HCT116 (cell line): Measurements from ENCODE around the gene ARHGAP42. TPM values are rescaled to one million over a fixed set of nuclear protein-coding genes. Genes with fewer than 3 reads are reported as not detected.

Experiments
- ATAC-seq: fragments of 200-7000 bp; cut with Tn5 transposase; 2 replicates; pipeline ENCODE4 v1.9.1; 2020; ENCODE audit warnings: mild to moderate bottlenecking, moderate library complexity
- BruUV-seq: library from RNA; stranded (reverse); fragments of 400-500 nt; replicated peaks from 2 replicates; lab custom pipeline; 2021; lab: Mats Ljungman, UMichigan
- CTCF ChIA-PET: fragments of 300-600 bp; sonication (Branson Sonifier 250); formaldehyde crosslinking; loops from one replicate; lab custom pipeline; 2021; ENCODE audit warnings: antibody characterized with exemption; lab: Charles Lee
- POLR2A ChIA-PET: fragments of 300-600, 350-600 bp; sonication (Branson Sonifier 250); formaldehyde crosslinking; loops from one replicate; lab custom pipeline; 2021; ENCODE audit warnings: antibody characterized with exemption; lab: Charles Lee
- RAD21 ChIA-PET, 2 experiments: fragments of 300-600 bp; sonication (Branson Sonifier 250); formaldehyde crosslinking; loops; one replicate each; lab custom pipeline; 2023; ENCODE audit warnings: low total read pairs in 2 of 2; ENCODE audit not compliant: uncharacterized antibody in 2 of 2, unreplicated experiment in 2 of 2, low non-redundant PET in 1 of 2; lab: Charles Lee
- DNase-seq: peaks from one replicate; pipeline ENCODE4 v3.0.0-alpha.2; 2010; ENCODE audit warnings: low read depth, low spot score
- H2AFZ ChIP-seq: fragments of 200-600 bp; shearing (Covaris generic), sonication (generic); 2 replicates; pipeline ENCODE4 v1.6.1; 2017; ENCODE audit warnings: low read depth, mixed run types, mixed read lengths, antibody characterized with exemption, low read length; ENCODE audit not compliant: poor library complexity, severe bottlenecking
- H3K27ac ChIP-seq: 2 replicates; pipeline ENCODE4 v1.5.1; 2012; ENCODE audit warnings: low read depth, low read length
- H3K27me3 ChIP-seq: fragments of 200-600 bp; sonication (generic); 2 replicates; pipeline ENCODE4 v1.6.1; 2016; ENCODE audit warnings: mixed run types, low read length, mixed read lengths; ENCODE audit not compliant: insufficient read depth
- H3K36me3 ChIP-seq, 2 experiments: fragments of 200-500 bp in 1 of 2; fragments of 200-600 bp in 1 of 2; sonication (Bioruptor generic) in 1 of 2; sonication (generic) in 1 of 2; 2 replicates each; pipeline versions ENCODE4 v1.5.1 to v1.6.1; 2014 to 2016; ENCODE audit warnings: low read length in 2 of 2, inconsistent platforms in 1 of 2, mixed read lengths in 1 of 2, mixed run types in 1 of 2; ENCODE audit not compliant: insufficient read depth in 2 of 2, control insufficient read depth in 1 of 2
- H3K4me1 ChIP-seq, 2 experiments: fragments of 200-600 bp in 1 of 2; sonication (generic) in 1 of 2; 2 replicates each; pipeline versions ENCODE4 v1.5.1 to v1.6.1; 2012 to 2017; ENCODE audit warnings: low read length in 2 of 2, inconsistent platforms in 1 of 2, mild to moderate bottlenecking in 1 of 2, mixed read lengths in 1 of 2, mixed run types in 1 of 2, moderate library complexity in 1 of 2; ENCODE audit not compliant: insufficient read depth in 2 of 2, control insufficient read depth in 1 of 2
- H3K4me2 ChIP-seq: fragments of 200-600 bp; sonication (generic); 2 replicates; pipeline ENCODE4 v1.6.1; 2017; ENCODE audit warnings: mixed run types, low read length, mixed read lengths
- H3K4me3 ChIP-seq, 2 experiments: fragments of 200-600 bp in 1 of 2; sonication (generic) in 1 of 2; replicated peaks in 1 of 2; 2 replicates each; pipeline ENCODE4 v1.5.1; 2011 to 2016; ENCODE audit warnings: low read length in 2 of 2, control low read depth in 1 of 2, low read depth in 1 of 2, mild to moderate bottlenecking in 1 of 2, mixed read lengths in 1 of 2, mixed run types in 1 of 2
- H3K79me2 ChIP-seq: fragments of 200-600 bp; sonication (generic); 2 replicates; pipeline ENCODE4 v1.6.1; 2017; ENCODE audit warnings: mild to moderate bottlenecking, mixed run types, low read length, moderate library complexity, mixed read lengths; ENCODE audit not compliant: insufficient read depth
- H3K9ac ChIP-seq: fragments of 200-600 bp; sonication (generic); 2 replicates; pipeline ENCODE4 v1.6.1; 2016; ENCODE audit warnings: low read length, mixed read lengths
- H3K9me2 ChIP-seq: fragments of 200-600 bp; sonication (generic), shearing (Covaris generic); 2 replicates; pipeline ENCODE4 v1.6.1; 2017; ENCODE audit warnings: mixed run types, mild to moderate bottlenecking, moderate library complexity; ENCODE audit not compliant: insufficient read depth
- H3K9me3 ChIP-seq, 2 experiments: fragments of 200-500 bp in 1 of 2; fragments of 200-600 bp in 1 of 2; sonication (Bioruptor generic) in 1 of 2; sonication (generic) in 1 of 2; 2 replicates each; pipeline ENCODE4 v1.6.1; 2014 to 2017; ENCODE audit warnings: low read length in 2 of 2, mixed read lengths in 2 of 2, inconsistent platforms in 1 of 2, low read depth in 1 of 2, mild to moderate bottlenecking in 1 of 2, mixed run types in 1 of 2, moderate library complexity in 1 of 2; ENCODE audit not compliant: control insufficient read depth in 1 of 2, insufficient read depth in 1 of 2
- H4K20me1 ChIP-seq: fragments of 200-600 bp; sonication (generic), shearing (Covaris generic); 2 replicates; pipeline ENCODE4 v1.6.1; 2017; ENCODE audit warnings: mixed run types, mild to moderate bottlenecking, moderate library complexity; ENCODE audit not compliant: insufficient read depth
- EZH2 ChIP-seq: fragments of 200-600 bp; sonication (generic); IDR thresholded peaks from 2 replicates; pipeline ENCODE4 v1.6.1; 2017; ENCODE audit warnings: antibody characterized with exemption, mixed run types
- POLR2A ChIP-seq: IDR thresholded peaks from 2 replicates; pipeline ENCODE4 v1.7.0; 2011; ENCODE audit warnings: borderline replicate concordance; ENCODE audit not compliant: insufficient read depth, insufficient read length; ENCODE audit errors: extremely low read depth
- RAD21 ChIP-seq: IDR thresholded peaks from 2 replicates; pipeline ENCODE4 v1.6.1; 2012; ENCODE audit warnings: low read depth, mild to moderate bottlenecking
- TCF7L2 ChIP-seq: IDR thresholded peaks from 2 replicates; pipeline ENCODE4 v1.7.0; 2011; ENCODE audit warnings: borderline replicate concordance, inconsistent platforms; ENCODE audit not compliant: insufficient read depth, insufficient read length; ENCODE audit errors: extremely low read depth
- ZFX ChIP-seq: fragments of 450-650 bp; IDR thresholded peaks from 2 replicates; pipeline ENCODE4 v1.6.1; 2017
- ZNF274 ChIP-seq: fragments of 200-500 bp; sonication (Bioruptor generic); IDR thresholded peaks from 2 replicates; pipeline ENCODE4 v1.6.1; 2014; ENCODE audit warnings: mild to moderate bottlenecking, low read depth, low read length, inconsistent platforms
- intact Hi-C: fragments of 100-400 bp; cut with micrococcal nuclease; formaldehyde crosslinking; loops from 2 replicates; pipeline ENCODE4 v1.10.0; 2022
- total RNA-seq: library from RNA; stranded (reverse); gene quantifications from one replicate; pipeline ENCODE4 v1.2.1, GENCODE V29; 2021; ENCODE audit not compliant: unreplicated experiment
- TF ChIP-seq, protein P1 (sequence below): IDR thresholded peaks from 2 replicates; pipeline ENCODE4 v1.6.1; 2011; ENCODE audit warnings: mild to moderate bottlenecking, low read length, moderate library complexity; ENCODE audit not compliant: insufficient replicate concordance; ENCODE audit errors: extremely low read depth
- TF ChIP-seq, protein P2 (sequence below): IDR thresholded peaks from 2 replicates; pipeline ENCODE4 v1.6.1; 2012

Gene ARHGAP42
- total RNA-seq, 1 experiment from 2014 or later = 12.3 TPM

DNA sequence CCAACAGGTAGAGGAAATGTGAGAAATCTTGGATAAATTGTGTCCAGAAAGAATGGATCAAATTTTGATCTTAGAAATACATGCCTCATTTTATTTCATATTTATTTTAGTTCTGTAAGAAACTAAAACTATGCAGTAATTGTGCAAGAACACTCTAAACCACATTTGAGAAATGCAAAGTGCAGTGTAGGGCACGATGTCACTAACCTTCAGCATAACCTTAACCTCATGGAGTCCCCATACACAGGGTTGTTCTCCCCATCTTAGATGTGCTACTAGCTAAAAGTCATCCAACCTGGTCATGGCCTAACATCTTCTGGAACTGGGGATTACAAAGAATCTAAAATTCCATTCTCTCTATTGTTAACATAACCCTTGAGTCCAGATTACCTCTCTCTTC, 48.4 kb upstream of the ARHGAP42 start:
- Histone ChIP-seq H3K27ac (no peak overlapping the region), H3K9ac (no peak overlapping the region), H3K4me2 (no peak overlapping the region), H3K79me2 (no peaks in the 10 kb centered on the region), H3K27me3 (no peaks in the 10 kb centered on the region), H3K36me3 (no peaks in the 10 kb centered on the region), H2AFZ (no peak overlapping the region), H3K9me3 (no peaks in the 10 kb centered on the region), H3K4me1 (no peaks in the 10 kb centered on the region), H3K9me2 (no peaks in the 10 kb centered on the region), H4K20me1 (no peaks in the 10 kb centered on the region), H3K4me3 (no peak overlapping the region)
- no peak for TF ChIP-seq TCF7L2
- TF ChIP-seq, protein P1, sequence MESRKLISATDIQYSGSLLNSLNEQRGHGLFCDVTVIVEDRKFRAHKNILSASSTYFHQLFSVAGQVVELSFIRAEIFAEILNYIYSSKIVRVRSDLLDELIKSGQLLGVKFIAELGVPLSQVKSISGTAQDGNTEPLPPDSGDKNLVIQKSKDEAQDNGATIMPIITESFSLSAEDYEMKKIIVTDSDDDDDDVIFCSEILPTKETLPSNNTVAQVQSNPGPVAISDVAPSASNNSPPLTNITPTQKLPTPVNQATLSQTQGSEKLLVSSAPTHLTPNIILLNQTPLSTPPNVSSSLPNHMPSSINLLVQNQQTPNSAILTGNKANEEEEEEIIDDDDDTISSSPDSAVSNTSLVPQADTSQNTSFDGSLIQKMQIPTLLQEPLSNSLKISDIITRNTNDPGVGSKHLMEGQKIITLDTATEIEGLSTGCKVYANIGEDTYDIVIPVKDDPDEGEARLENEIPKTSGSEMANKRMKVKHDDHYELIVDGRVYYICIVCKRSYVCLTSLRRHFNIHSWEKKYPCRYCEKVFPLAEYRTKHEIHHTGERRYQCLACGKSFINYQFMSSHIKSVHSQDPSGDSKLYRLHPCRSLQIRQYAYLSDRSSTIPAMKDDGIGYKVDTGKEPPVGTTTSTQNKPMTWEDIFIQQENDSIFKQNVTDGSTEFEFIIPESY = no peak
- TF ChIP-seq RAD21 = no peak
- no peak for TF ChIP-seq EZH2
- TF ChIP-seq ZFX = no peak
- no TSS peak for BruUV-seq
- ATAC-seq (no peak), DNase-seq (no peak)
- POLR2A ChIA-PET = no interaction called here
- CTCF ChIA-PET = no interaction called here
- intact Hi-C loops = no loop called here
- RAD21 ChIA-PET = no interaction called here

DNA sequence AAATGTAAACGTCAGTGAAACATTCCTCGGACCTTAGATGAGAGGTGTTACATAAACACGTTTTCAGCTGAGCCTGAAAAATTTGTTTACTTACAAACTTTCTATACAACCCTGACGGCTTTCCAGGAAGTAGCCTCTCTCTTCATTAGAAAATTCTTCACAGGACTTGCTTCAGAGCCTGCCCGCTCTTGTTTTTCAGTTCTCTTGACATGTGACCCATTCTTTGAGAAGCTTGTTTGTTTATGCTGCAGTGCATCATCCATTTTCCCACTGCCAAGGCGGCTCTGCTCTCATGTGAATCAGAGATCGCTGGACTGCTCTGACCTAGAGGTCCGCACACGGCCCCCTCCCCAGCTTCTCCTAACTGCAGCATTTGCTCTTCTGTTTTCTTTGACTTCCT, 47.9 kb upstream of the ARHGAP42 start:
- CTCF ChIA-PET = no interaction called here
- no peak overlapping the region for H3K9ac ChIP-seq
- TF ChIP-seq ZNF274 (no peak), POLR2A (no peak)
- TF ChIP-seq, protein P2, sequence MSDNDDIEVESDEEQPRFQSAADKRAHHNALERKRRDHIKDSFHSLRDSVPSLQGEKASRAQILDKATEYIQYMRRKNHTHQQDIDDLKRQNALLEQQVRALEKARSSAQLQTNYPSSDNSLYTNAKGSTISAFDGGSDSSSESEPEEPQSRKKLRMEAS = no peak
- TF ChIP-seq, all 23 proteins: peak for 0
- no peak overlapping the region for H3K4me3 ChIP-seq
- no peak for ATAC-seq
- RAD21 ChIA-PET = no interaction called here
- H3K79me2 ChIP-seq = no peaks in the 10 kb centered on the region
- H3K4me2 ChIP-seq = no peak overlapping the region
- intact Hi-C loops = no loop called here
- no peaks in the 10 kb centered on the region for H3K9me2 ChIP-seq
- H3K36me3 ChIP-seq = no peaks in the 10 kb centered on the region
- H3K4me1 ChIP-seq = no peaks in the 10 kb centered on the region
- DNase-seq = no peak
- H4K20me1 ChIP-seq = no peaks in the 10 kb centered on the region
- no peaks in the 10 kb centered on the region for H3K9me3 ChIP-seq
- no peak overlapping the region for H2AFZ ChIP-seq
- no peaks in the 10 kb centered on the region for H3K27me3 ChIP-seq
- H3K27ac ChIP-seq = no peak overlapping the region
- BruUV-seq = no TSS peak
- POLR2A ChIA-PET = no interaction called here
